Calu3 (cell line): ENCODE data around the gene NDRG2. TPM values are rescaled to one million over a fixed set of nuclear protein-coding genes. Genes with fewer than 3 reads are reported as not detected.

Source experiments
- BruUV-seq: library from RNA; stranded (reverse); fragments of 400-500 nt; replicated peaks from 2 replicates; lab custom pipeline; 2021; lab: Mats Ljungman, UMichigan
- CTCF ChIA-PET: fragments of 300-600 bp; sonication (Branson Sonifier 250); formaldehyde crosslinking; loops from one replicate; lab custom pipeline; 2022; ENCODE audit warnings: antibody characterized with exemption; lab: Charles Lee
- DNase-seq: peaks from one replicate; pipeline ENCODE4 v3.0.0; 2022
- H3K27ac Mint-ChIP-seq: one replicate; pipeline ENCODE4 v1.8.0; 2022; ENCODE audit warnings: mixed read lengths; ENCODE audit not compliant: unreplicated experiment
- H3K27me3 Mint-ChIP-seq: one replicate; pipeline ENCODE4 v1.8.0; 2022; ENCODE audit warnings: mixed read lengths; ENCODE audit not compliant: unreplicated experiment
- H3K36me3 Mint-ChIP-seq: one replicate; pipeline ENCODE4 v1.8.0; 2022; ENCODE audit warnings: mild to moderate bottlenecking, moderate library complexity, mixed read lengths; ENCODE audit not compliant: insufficient read depth, unreplicated experiment
- H3K4me1 Mint-ChIP-seq: one replicate; pipeline ENCODE4 v1.8.0; 2022; ENCODE audit warnings: mild to moderate bottlenecking, low read depth, mixed read lengths; ENCODE audit not compliant: unreplicated experiment
- H3K4me3 Mint-ChIP-seq: one replicate; pipeline ENCODE4 v1.8.0; 2022; ENCODE audit warnings: mild to moderate bottlenecking, low read depth, moderate library complexity, mixed read lengths; ENCODE audit not compliant: unreplicated experiment
- H3K9me3 Mint-ChIP-seq: one replicate; pipeline ENCODE4 v1.8.0; 2022; ENCODE audit warnings: low read depth, mixed read lengths; ENCODE audit not compliant: unreplicated experiment
- CTCF ChIP-seq: fragments of 200-600 bp; IDR thresholded peaks from one replicate; pipeline ENCODE4 v1.8.0; 2022; ENCODE audit warnings: antibody characterized with exemption; ENCODE audit not compliant: unreplicated experiment
- intact Hi-C: fragments of 100-400 bp; cut with micrococcal nuclease; formaldehyde crosslinking; loops from one replicate; pipeline ENCODE4 v1.10.0; 2022; ENCODE audit not compliant: unreplicated experiment
- total RNA-seq: library from RNA; stranded (reverse); gene quantifications from 2 replicates; pipeline ENCODE4 v1.2.3, GENCODE V29; 2022

Gene NDRG2
- total RNA-seq, 1 experiment from 2014 or later, result 10.8 TPM

- Mint-ChIP-seq H3K4me1 (peaks cover 8% of the 10 kb centered on the region), H3K27me3 (peaks cover 34% of the 10 kb centered on the region), H3K9me3 (no peaks in the 10 kb centered on the region), H3K4me3 (peak overlapping the region; percentile 97), H3K36me3 (peaks cover 30% of the 10 kb centered on the region), H3K27ac (peak overlapping the region; percentile 35)
- peak; percentile 58 for DNase-seq
- CTCF ChIA-PET, result interaction anchor here (0.6 to 2.7 kb wide), 16 partner anchors 10 to 409 kb away, joined by 3 to 36 read pairs (median 5); partner anchors contain the start of genes NDRG2, SLC39A2 and ZNF219
- no peak for TF ChIP-seq CTCF
- BruUV-seq, result no TSS peak
- intact Hi-C loops, result no loop called here
Observed at GRCh38 chr14:21071225-21072030, 46.6 kb upstream of the NDRG2 start.

- CTCF ChIA-PET, result interaction anchor here (0.6 to 2.7 kb wide), 11 partner anchors 19 to 72 kb away, joined by 3 to 36 read pairs (median 4); partner anchors contain the start of genes NDRG2 and SLC39A2
- peaks cover 41% of the 10 kb centered on the region for H3K27me3 Mint-ChIP-seq
- H3K4me1 Mint-ChIP-seq, result peaks cover 8% of the 10 kb centered on the region
- DNase-seq, result peak; percentile 37
- peaks cover 26% of the 10 kb centered on the region for H3K36me3 Mint-ChIP-seq
- no peak overlapping the region for H3K27ac Mint-ChIP-seq
- H3K4me3 Mint-ChIP-seq, result peak overlapping the region; percentile 97
- H3K9me3 Mint-ChIP-seq, result no peaks in the 10 kb centered on the region
- TF ChIP-seq CTCF, result no peak
- intact Hi-C loops, result no loop called here
- TSS peak; percentile 54 for BruUV-seq
Observed at GRCh38 chr14:21070610-21071224, 45.9 kb upstream of the NDRG2 start.

GRCh38 chr14:21070083-21070609 lies 45.3 kb upstream of the NDRG2 start, which contains the start of gene ARHGEF40:
Gene ARHGEF40 (plus strand): TSS chr14:21070304. CDS start chr14:21070397, 93 bp downstream.
- Mint-ChIP-seq H3K9me3 (no peaks in the 10 kb centered on the region), H3K27ac (no peak within 1 kb of the TSS), H3K4me3 (peak within 1 kb of the TSS; percentile 97), H3K27me3 (peaks cover 47% of the 10 kb centered on the region), H3K4me1 (peaks cover 8% of the 10 kb centered on the region), H3K36me3 (peaks cover 26% of the 10 kb centered on the region)
- CTCF ChIA-PET, result interaction anchor here (0.9 to 2.7 kb wide), 8 partner anchors 19 to 55 kb away, joined by 3 to 36 read pairs (median 6); no protein-coding TSS in a partner anchor
- peak; percentile 65 for DNase-seq
- no TSS peak for BruUV-seq
- intact Hi-C loops, result no loop called here
- TF ChIP-seq CTCF, result no peak

- no peak for TF ChIP-seq CTCF
- Mint-ChIP-seq H3K9me3 (no peaks in the 10 kb centered on the region), H3K4me1 (peaks cover 8% of the 10 kb centered on the region), H3K27ac (no peak overlapping the region), H3K36me3 (peaks cover 26% of the 10 kb centered on the region), H3K4me3 (peak overlapping the region; percentile 97), H3K27me3 (peaks cover 52% of the 10 kb centered on the region)
- DNase-seq, result no peak
- CTCF ChIA-PET, result interaction anchor here (1.3 to 2.7 kb wide), 7 partner anchors 20 to 55 kb away, joined by 4 to 40 read pairs (median 6); no protein-coding TSS in a partner anchor
- BruUV-seq, result no TSS peak
- intact Hi-C loops, result loop anchor here (2.0 kb wide), 1 partner anchor 23 kb away; no protein-coding TSS in a partner anchor
Observed at GRCh38 chr14:21069388-21070082, 44.7 kb upstream of the NDRG2 start.
